DOHH2 (cell line): ENCODE data around the gene GATC.
A peak's percentile ranks its signal among the peaks of the same experiment; 100 is the strongest.
"Not testable (repeated sequence)": the region's sequence is repeated elsewhere in the genome, so short reads cannot be mapped to it uniquely, and the experiment has no call there.

Experiments used
- H3F3A ChIP-seq: fragments of 200-600 bp; sonication (generic), shearing (Covaris generic); 2 replicates; pipeline ENCODE4 v1.6.0; 2016; ENCODE audit warnings: antibody characterized with exemption, mild to moderate bottlenecking; ENCODE audit not compliant: control insufficient read depth, insufficient read depth
- H3K27ac ChIP-seq: fragments of 200-600 bp; sonication (generic); 2 replicates; pipeline ENCODE4 v1.5.1; 2014; ENCODE audit warnings: low read depth, mild to moderate bottlenecking, low read length, moderate library complexity
- H3K27me3 ChIP-seq: fragments of 200-600 bp; sonication (generic); 2 replicates; pipeline ENCODE4 v1.6.1; 2014; ENCODE audit warnings: mild to moderate bottlenecking, low read length, mixed read lengths; ENCODE audit not compliant: control insufficient read depth
- H3K36me3 ChIP-seq: fragments of 200-600 bp; sonication (generic); 2 replicates; pipeline ENCODE4 v1.6.1; 2014; ENCODE audit warnings: mild to moderate bottlenecking, low read length, moderate library complexity, mixed read lengths; ENCODE audit not compliant: control insufficient read depth
- H3K4me1 ChIP-seq: fragments of 200-600 bp; sonication (generic); 2 replicates; pipeline ENCODE4 v1.6.1; 2014; ENCODE audit warnings: mild to moderate bottlenecking, low read length, mixed read lengths; ENCODE audit not compliant: control insufficient read depth
- H3K4me2 ChIP-seq: fragments of 200-600 bp; sonication (generic); 2 replicates; pipeline ENCODE4 v1.6.0; 2014; ENCODE audit warnings: mild to moderate bottlenecking, low read length, moderate library complexity
- H3K4me3 ChIP-seq: fragments of 200-600 bp; sonication (generic); 2 replicates; pipeline ENCODE4 v1.5.1; 2014; ENCODE audit warnings: mild to moderate bottlenecking, low read length, mixed read lengths
- H3K79me2 ChIP-seq: fragments of 200-600 bp; sonication (generic); 2 replicates; pipeline ENCODE4 v1.6.1; 2014; ENCODE audit warnings: mild to moderate bottlenecking, low read length, mixed read lengths; ENCODE audit not compliant: control insufficient read depth
- H3K9me2 ChIP-seq: fragments of 200-600 bp; sonication (generic); replicated peaks from 2 replicates; pipeline ENCODE4 v1.6.1; 2014; ENCODE audit warnings: mild to moderate bottlenecking, low read length, mixed read lengths; ENCODE audit not compliant: control insufficient read depth
- H3K9me3 ChIP-seq: fragments of 200-600 bp; sonication (generic); 2 replicates; pipeline ENCODE4 v1.6.1; 2014; ENCODE audit warnings: antibody characterized with exemption, low read length, mixed read lengths; ENCODE audit not compliant: control insufficient read depth, insufficient read depth
- H4K20me1 ChIP-seq: fragments of 200-600 bp; sonication (generic); 2 replicates; pipeline ENCODE4 v1.6.0; 2014; ENCODE audit warnings: low read depth, mild to moderate bottlenecking, antibody characterized with exemption, low read length, moderate library complexity; ENCODE audit not compliant: control insufficient read depth, insufficient read depth
- EZH2phosphoT487 ChIP-seq: fragments of 200-600 bp; sonication (generic); IDR thresholded peaks from 2 replicates; pipeline ENCODE4 v1.6.1; 2017; ENCODE audit warnings: borderline replicate concordance, mild to moderate bottlenecking, antibody characterized with exemption, low read length, moderate library complexity, mixed read lengths
- TF ChIP-seq, protein P1 (sequence below): fragments of 200-600 bp; sonication (generic); IDR thresholded peaks from one replicate; pipeline ENCODE4 v1.5.1; 2014; ENCODE audit warnings: antibody characterized with exemption, mild to moderate bottlenecking, low read depth, low read length; ENCODE audit not compliant: poor library complexity, severe bottlenecking

GATC gene

GRCh38 chr12:120481022-120481767 is 35.0 kb downstream of the GATC start:
- Histone ChIP-seq H3K9me3 (no peaks in the 10 kb centered on the region), H3K4me3 (no peak overlapping the region), H3K27ac (no peak overlapping the region), H3K79me2 (no peaks in the 10 kb centered on the region), H3K4me1 (peaks cover 19% of the 10 kb centered on the region), H3F3A (peaks cover 8% of the 10 kb centered on the region), H4K20me1 (no peaks in the 10 kb centered on the region), H3K36me3 (no peaks in the 10 kb centered on the region; the same call in 1 of the 2 replicates), H3K27me3 (no peaks in the 10 kb centered on the region), H3K4me2 (no peak overlapping the region), H3K9me2 (no peaks in the 10 kb centered on the region)
- no peak for TF ChIP-seq EZH2phosphoT487
- TF ChIP-seq, protein P1, sequence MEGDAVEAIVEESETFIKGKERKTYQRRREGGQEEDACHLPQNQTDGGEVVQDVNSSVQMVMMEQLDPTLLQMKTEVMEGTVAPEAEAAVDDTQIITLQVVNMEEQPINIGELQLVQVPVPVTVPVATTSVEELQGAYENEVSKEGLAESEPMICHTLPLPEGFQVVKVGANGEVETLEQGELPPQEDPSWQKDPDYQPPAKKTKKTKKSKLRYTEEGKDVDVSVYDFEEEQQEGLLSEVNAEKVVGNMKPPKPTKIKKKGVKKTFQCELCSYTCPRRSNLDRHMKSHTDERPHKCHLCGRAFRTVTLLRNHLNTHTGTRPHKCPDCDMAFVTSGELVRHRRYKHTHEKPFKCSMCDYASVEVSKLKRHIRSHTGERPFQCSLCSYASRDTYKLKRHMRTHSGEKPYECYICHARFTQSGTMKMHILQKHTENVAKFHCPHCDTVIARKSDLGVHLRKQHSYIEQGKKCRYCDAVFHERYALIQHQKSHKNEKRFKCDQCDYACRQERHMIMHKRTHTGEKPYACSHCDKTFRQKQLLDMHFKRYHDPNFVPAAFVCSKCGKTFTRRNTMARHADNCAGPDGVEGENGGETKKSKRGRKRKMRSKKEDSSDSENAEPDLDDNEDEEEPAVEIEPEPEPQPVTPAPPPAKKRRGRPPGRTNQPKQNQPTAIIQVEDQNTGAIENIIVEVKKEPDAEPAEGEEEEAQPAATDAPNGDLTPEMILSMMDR, result no peak

- H3K4me2 ChIP-seq, result no peak overlapping the region
- H3K9me2 ChIP-seq, result no peaks in the 10 kb centered on the region
These were observed 37.4 kb downstream of the GATC start for GRCh38 chr12:120483621-120484020.

GRCh38 chr12:120485961-120486881 is 40.0 kb downstream of the GATC start:
- Histone ChIP-seq H3K4me1 (peaks cover 34% of the 10 kb centered on the region), H3K9me2 (no peaks in the 10 kb centered on the region), H3K4me2 (peak overlapping the region; percentile 46), H3K79me2 (no peaks in the 10 kb centered on the region), H3K27me3 (no peaks in the 10 kb centered on the region), H3K36me3 (peaks cover 4% of the 10 kb centered on the region; the same call in 1 of the 2 replicates), H4K20me1 (no peaks in the 10 kb centered on the region), H3F3A (peaks cover 5% of the 10 kb centered on the region), H3K9me3 (no peaks in the 10 kb centered on the region), H3K4me3 (peak overlapping the region; percentile 26; the same call in 1 of the 2 replicates), H3K27ac (peak overlapping the region; percentile 46)
- no peak for TF ChIP-seq EZH2phosphoT487
- TF ChIP-seq, protein P1, result no peak

More at GRCh38 chr12:120483621-120484020, 37.4 kb downstream of the GATC start:
- Histone ChIP-seq H3K9me3 (no peaks in the 10 kb centered on the region), H3F3A (peaks cover 8% of the 10 kb centered on the region), H3K4me3 (no peak overlapping the region), H3K79me2 (no peaks in the 10 kb centered on the region), H3K36me3 (no peaks in the 10 kb centered on the region; the same call in 1 of the 2 replicates), H3K27me3 (no peaks in the 10 kb centered on the region), H4K20me1 (no peaks in the 10 kb centered on the region), H3K4me1 (peaks cover 34% of the 10 kb centered on the region), H3K27ac (no peak overlapping the region)
- TF ChIP-seq EZH2phosphoT487, result no peak
- TF ChIP-seq, protein P1, result no peak

- not testable (repeated sequence) for H3K79me2 ChIP-seq, H3F3A ChIP-seq, H3K4me2 ChIP-seq, H3K36me3 ChIP-seq, H3K4me3 ChIP-seq, H3K9me2 ChIP-seq, H4K20me1 ChIP-seq, H3K27ac ChIP-seq, H3K9me3 ChIP-seq, H3K27me3 ChIP-seq
- H3K4me1 ChIP-seq, result peaks cover 34% of the 10 kb centered on the region
These were observed 41.3 kb downstream of the GATC start for GRCh38 chr12:120487552-120487951.
